GM23248 (cell line): ENCODE results near the gene C3orf38. TPM values are rescaled to one million over a fixed set of nuclear protein-coding genes. Genes with fewer than 3 reads are reported as not detected.
"Not testable (repeated sequence)": the region's sequence is repeated elsewhere in the genome, so short reads cannot be mapped to it uniquely, and the experiment has no call there.

Source experiments
- DNase-seq: peaks from one replicate; pipeline ENCODE4 v3.0.0-alpha.2; 2015
- H2AFZ ChIP-seq: fragments of 200-600 bp; sonication (generic); 2 replicates; pipeline ENCODE4 v1.6.1; 2016; ENCODE audit warnings: antibody characterized with exemption
- H3F3A ChIP-seq: fragments of 200-600 bp; sonication (generic); 2 replicates; pipeline ENCODE4 v1.6.1; 2016; ENCODE audit warnings: mild to moderate bottlenecking, antibody characterized with exemption, mixed run types; ENCODE audit not compliant: insufficient read depth
- H3K27ac ChIP-seq: fragments of 200-600 bp; sonication (generic); 2 replicates; pipeline ENCODE4 v1.5.1; 2016; ENCODE audit warnings: mild to moderate bottlenecking
- H3K27me3 ChIP-seq: fragments of 200-600 bp; sonication (generic); replicated peaks from 2 replicates; pipeline ENCODE4 v1.6.1; 2016; ENCODE audit warnings: mild to moderate bottlenecking; ENCODE audit not compliant: insufficient read depth
- H3K36me3 ChIP-seq: fragments of 200-600 bp; sonication (generic); 2 replicates; pipeline ENCODE4 v1.6.1; 2016; ENCODE audit warnings: low read depth, mild to moderate bottlenecking
- H3K4me1 ChIP-seq: fragments of 200-600 bp; sonication (generic); 2 replicates; pipeline ENCODE4 v1.6.1; 2016; ENCODE audit warnings: mild to moderate bottlenecking; ENCODE audit not compliant: insufficient read depth
- H3K4me2 ChIP-seq: fragments of 200-600 bp; sonication (generic); one replicate; pipeline ENCODE4 v1.6.1; 2016; ENCODE audit warnings: mild to moderate bottlenecking; ENCODE audit not compliant: unreplicated experiment
- H3K4me3 ChIP-seq: fragments of 200-600 bp; sonication (generic); 2 replicates; pipeline ENCODE4 v1.5.1; 2016; ENCODE audit warnings: mild to moderate bottlenecking
- H3K79me2 ChIP-seq: fragments of 200-600 bp; sonication (generic); 2 replicates; pipeline ENCODE4 v1.6.1; 2016; ENCODE audit warnings: mild to moderate bottlenecking; ENCODE audit not compliant: insufficient read depth
- H3K9ac ChIP-seq: fragments of 200-600 bp; sonication (generic); 2 replicates; pipeline ENCODE4 v1.6.1; 2016; ENCODE audit warnings: mild to moderate bottlenecking
- H3K9me2 ChIP-seq: fragments of 200-600 bp; sonication (generic); 2 replicates; pipeline ENCODE4 v1.6.1; 2016; ENCODE audit warnings: mixed run types, mild to moderate bottlenecking, moderate library complexity; ENCODE audit not compliant: insufficient read depth
- H3K9me3 ChIP-seq: fragments of 200-600 bp; sonication (generic); one replicate; pipeline ENCODE4 v1.6.1; 2017; ENCODE audit warnings: low read depth
- H4K20me1 ChIP-seq: fragments of 200-600 bp; sonication (generic); 2 replicates; pipeline ENCODE4 v1.6.0; 2016; ENCODE audit not compliant: insufficient read depth
- EZH2 ChIP-seq: fragments of 200-600 bp; sonication (generic); IDR thresholded peaks from 2 replicates; pipeline ENCODE4 v1.6.1; 2018; ENCODE audit warnings: antibody characterized with exemption, mild to moderate bottlenecking; ENCODE audit not compliant: insufficient read depth, poor library complexity, severe bottlenecking
- EZH2phosphoT487 ChIP-seq: fragments of 200-600 bp; sonication (generic); IDR thresholded peaks from 2 replicates; pipeline ENCODE4 v1.6.1; 2018; ENCODE audit warnings: antibody characterized with exemption, moderate library complexity, mild to moderate bottlenecking, low read depth; ENCODE audit not compliant: insufficient read depth
- WGBS, 2 experiments: methylation state at CpG; one replicate each; pipeline ENCODE4 v1.1.6; 2015 to 2017; ENCODE audit warnings: low lambda C conversion rate in 2 of 2, low coverage in 1 of 2; ENCODE audit errors: missing lambda C conversion rate in 2 of 2; 5-methylcytosine and 5-hydroxymethylcytosine counted together
- in situ Hi-C: fragments of 300-500 bp; cut with MboI; formaldehyde crosslinking; loops from 2 replicates; pipeline ENCODE4 v1.15.0; 2020
- polyA plus RNA-seq: library from polyadenylated mRNA; unstranded; fragments of >200 nt; fragmentation: Nextera tagmentation; extraction: Ambion mirVana; gene quantifications from 2 replicates; pipeline ENCODE4 v1.2.1, GENCODE V29; 2016
- total RNA-seq: library from RNA; depleted of rRNA; stranded (reverse); fragments of >200 nt; shearing (Covaris generic); gene quantifications from 2 replicates; pipeline ENCODE4 v1.2.3, GENCODE V29; 2014

C3orf38 gene
- total and polyA plus RNA-seq, 2 experiments from 2014 or later, result 24.9 to 26.8 TPM

DNA sequence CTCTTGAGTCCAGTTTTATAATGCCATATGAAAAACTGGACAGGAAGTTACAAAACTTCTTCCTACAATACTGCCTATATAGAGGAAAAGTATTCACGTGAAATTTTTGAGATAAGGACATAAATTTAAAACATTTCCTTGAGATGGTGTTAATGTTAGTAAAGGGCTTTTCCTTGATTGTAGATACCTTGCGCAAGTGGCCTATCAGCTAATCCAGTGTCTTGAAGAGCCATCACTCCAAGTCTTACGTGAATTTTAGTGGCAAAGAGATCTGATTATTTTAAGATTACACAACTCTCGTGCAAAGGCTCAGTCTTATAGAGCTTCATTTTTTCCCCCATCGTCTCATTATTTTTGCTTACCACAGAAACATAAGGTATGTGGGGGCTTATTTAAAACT is 18.4 kb downstream of the C3orf38 start:
- H3K9me3 ChIP-seq, result no peaks in the 10 kb centered on the region
- H3K79me2 ChIP-seq, result no peaks in the 10 kb centered on the region
- in situ Hi-C loops, result no loop called here
- no peak overlapping the region for H3K27ac ChIP-seq
- H3K9me2 ChIP-seq, result no peaks in the 10 kb centered on the region
- no peak overlapping the region for H3K4me3 ChIP-seq
- no peaks in the 10 kb centered on the region for H3K36me3 ChIP-seq
- TF ChIP-seq EZH2phosphoT487 (no peak), EZH2 (no peak)
- H4K20me1 ChIP-seq, result no peaks in the 10 kb centered on the region
- no peaks in the 10 kb centered on the region for H3K27me3 ChIP-seq
- DNase-seq, result no peak
- H3K4me2 ChIP-seq, result no peak overlapping the region
- H3F3A ChIP-seq, result no peaks in the 10 kb centered on the region
- H3K9ac ChIP-seq, result no peak overlapping the region
- WGBS, 2 experiments, result 83 to 90% methylated on average over 5 of the region's 5 CpGs
- H3K4me1 ChIP-seq, result peaks cover 6% of the 10 kb centered on the region; the same call in 1 of the 2 replicates
- H2AFZ ChIP-seq, result no peak overlapping the region

DNA sequence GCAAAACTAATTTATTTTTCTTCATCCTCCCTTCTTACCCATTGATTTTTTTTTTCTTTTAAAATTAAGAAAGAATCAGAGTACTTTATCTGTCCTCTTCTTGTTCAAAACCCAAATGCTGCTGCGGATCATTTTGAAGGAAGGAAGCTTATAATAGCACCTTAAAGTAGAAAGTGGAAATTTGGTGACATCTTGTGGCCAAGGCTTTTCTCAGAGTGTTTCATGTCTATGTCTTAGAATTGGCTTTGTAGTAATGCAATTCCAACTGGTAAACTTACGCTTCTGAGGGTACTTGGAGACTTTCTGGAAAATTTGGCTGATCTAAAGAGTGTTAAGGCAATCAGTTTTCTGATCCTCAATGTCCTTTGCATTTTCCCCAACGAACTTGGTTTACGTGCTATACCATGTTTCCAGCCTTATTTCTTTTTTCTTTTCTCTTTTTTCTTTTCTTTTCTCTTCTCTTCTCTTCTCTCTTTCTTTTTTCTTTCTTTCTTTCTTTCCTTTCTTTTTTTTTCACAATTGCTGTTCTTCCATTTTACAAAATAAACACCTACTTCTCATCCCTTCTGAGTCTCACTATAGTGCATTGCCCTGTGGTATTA is 30.7 kb downstream of the C3orf38 start:
- in situ Hi-C loops, result no loop called here
- 48 to 54% methylated on average over 4 of the region's 4 CpGs for WGBS, 2 experiments

DNA sequence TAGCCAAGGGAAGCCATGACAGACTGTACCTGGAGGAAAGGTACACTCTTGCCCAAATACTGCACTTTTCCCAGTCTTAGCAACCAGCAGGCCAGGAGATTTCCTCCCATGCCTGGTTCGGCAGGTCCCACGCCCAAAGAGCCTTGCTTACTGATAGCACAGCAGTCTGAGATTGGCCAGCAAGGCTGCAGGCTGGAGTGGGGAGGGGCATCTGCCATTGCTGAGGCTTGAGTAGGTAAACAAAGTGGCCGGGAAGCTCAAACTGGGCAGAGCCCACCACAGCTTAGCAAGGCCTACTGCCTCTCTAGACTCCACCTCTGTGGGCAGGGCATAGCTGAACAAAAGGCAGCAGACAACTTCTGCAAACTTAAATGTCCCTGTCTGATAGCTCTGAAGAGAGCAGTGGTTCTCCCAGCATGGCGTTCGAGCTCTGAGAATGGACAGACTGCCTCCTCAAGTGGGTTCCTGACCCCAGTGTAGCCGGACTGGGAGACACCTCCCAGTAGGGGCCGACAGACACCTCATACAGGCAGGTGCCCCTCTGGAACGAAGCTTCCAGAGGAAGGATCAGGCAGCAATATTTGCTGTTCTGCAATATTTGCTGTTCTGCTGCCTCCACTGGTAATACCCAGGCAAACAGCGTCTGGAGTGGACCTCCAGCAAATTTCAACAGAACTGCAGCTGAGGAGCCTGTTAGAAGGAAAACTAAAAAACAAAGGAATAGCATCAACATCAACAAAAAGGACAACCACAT is 32.6 kb downstream of the C3orf38 start:
- H3K4me2 ChIP-seq, H3K27ac ChIP-seq, H4K20me1 ChIP-seq, H3K36me3 ChIP-seq, H2AFZ ChIP-seq, H3K9me3 ChIP-seq, H3K9ac ChIP-seq, H3K79me2 ChIP-seq, DNase-seq, H3K4me1 ChIP-seq, H3K9me2 ChIP-seq, H3K4me3 ChIP-seq, H3K27me3 ChIP-seq, in situ Hi-C loops, H3F3A ChIP-seq: not testable (repeated sequence)
- 83 to 84% methylated on average over 9 of the region's 9 CpGs for WGBS, 2 experiments

More for the DNA sequence above, 30.7 kb downstream of the C3orf38 start:
- Histone ChIP-seq H3K9ac (no peak overlapping the region), H3K4me2 (no peak overlapping the region), H2AFZ (0 out of 2 replicates have a peak overlapping the region, but pooled peaks have one; percentile 26), H3F3A (no peaks in the 10 kb centered on the region), H4K20me1 (no peaks in the 10 kb centered on the region), H3K36me3 (no peaks in the 10 kb centered on the region), H3K79me2 (no peaks in the 10 kb centered on the region), H3K4me3 (no peak overlapping the region), H3K9me2 (no peaks in the 10 kb centered on the region), H3K4me1 (no peaks in the 10 kb centered on the region), H3K27ac (no peak overlapping the region), H3K27me3 (no peaks in the 10 kb centered on the region), H3K9me3 (no peaks in the 10 kb centered on the region)
- DNase-seq, result peak; percentile 62
- TF ChIP-seq EZH2, result no peak
- no peak for TF ChIP-seq EZH2phosphoT487

DNA sequence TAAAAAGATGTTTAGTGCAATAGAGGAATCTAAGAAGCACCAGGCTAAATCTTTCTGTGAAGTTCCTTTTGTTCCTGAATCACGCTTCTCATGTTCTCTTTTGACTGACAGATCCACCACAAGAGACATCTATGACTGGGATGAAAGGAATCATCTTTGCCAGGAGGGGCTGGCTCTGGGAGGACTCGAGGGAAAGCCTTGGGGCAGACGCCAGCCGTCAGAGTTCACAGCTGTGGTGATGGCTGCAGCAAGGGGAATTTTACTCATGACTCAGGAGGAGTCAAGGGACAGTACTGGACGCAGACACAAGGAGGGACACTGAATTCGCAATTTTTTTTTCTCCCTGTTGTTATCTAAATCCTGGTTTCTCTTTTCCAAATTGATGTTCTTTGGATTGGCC is 38.7 kb downstream of the C3orf38 start:
- no peak for DNase-seq
- WGBS, 2 experiments, result 73 to 75% methylated on average over 6 of the region's 6 CpGs
- no peak overlapping the region for H3K4me2 ChIP-seq

More for the DNA sequence above, 38.7 kb downstream of the C3orf38 start:
- H3K4me1 ChIP-seq, result no peaks in the 10 kb centered on the region
- H3K79me2 ChIP-seq, result no peaks in the 10 kb centered on the region
- no peaks in the 10 kb centered on the region for H3K27me3 ChIP-seq
- H3K9me3 ChIP-seq, result no peaks in the 10 kb centered on the region
- no peak overlapping the region; the same call in 1 of the 2 replicates for H2AFZ ChIP-seq
- H3K9ac ChIP-seq, result no peak overlapping the region
- no peaks in the 10 kb centered on the region for H3K9me2 ChIP-seq
- H3F3A ChIP-seq, result no peaks in the 10 kb centered on the region
- no peaks in the 10 kb centered on the region for H4K20me1 ChIP-seq
- H3K27ac ChIP-seq, result no peak overlapping the region
- TF ChIP-seq EZH2phosphoT487 (no peak), EZH2 (no peak)
- H3K36me3 ChIP-seq, result no peaks in the 10 kb centered on the region
- in situ Hi-C loops, result no loop called here
- H3K4me3 ChIP-seq, result no peak overlapping the region
